Endothelial cell of umbilical vein (primary cell): Measurements from ENCODE around the gene FAM53A.

Source experiments
- CTCF ChIP-seq, 2 donors: IDR thresholded peaks; 1 replicate in 1 of 2; 2 replicates in 1 of 2; pipeline ENCODE4 v1.5.1; 2011; ENCODE audit warnings: low read length in 2 of 2, mild to moderate bottlenecking in 2 of 2, moderate library complexity in 2 of 2, control low read depth in 1 of 2, inconsistent platforms in 1 of 2, low read depth in 1 of 2; ENCODE audit not compliant: insufficient read depth in 1 of 2; ENCODE audit errors: extremely low read depth in 1 of 2
- EZH2 ChIP-seq: IDR thresholded peaks from 2 replicates; pipeline ENCODE4 v1.6.1; 2012; ENCODE audit warnings: borderline replicate concordance, low read depth, mild to moderate bottlenecking, moderate library complexity, low read length, inconsistent platforms; ENCODE audit not compliant: severe bottlenecking
- MYC ChIP-seq: IDR thresholded peaks from one replicate; pipeline ENCODE4 v1.6.1; 2011; ENCODE audit warnings: mild to moderate bottlenecking, low read depth, low read length
- POLR2A ChIP-seq: IDR thresholded peaks from 2 replicates; pipeline ENCODE4 v1.6.1; 2012; ENCODE audit warnings: low read depth, mild to moderate bottlenecking, control low read depth, low read length
- POLR2AphosphoS5 ChIP-seq: IDR thresholded peaks from 2 replicates; pipeline ENCODE4 v1.6.1; 2012; ENCODE audit warnings: low read depth, mild to moderate bottlenecking, control low read depth, low read length, moderate library complexity; ENCODE audit not compliant: insufficient read depth
- TF ChIP-seq, protein P1 (sequence below): IDR thresholded peaks from 2 replicates; pipeline ENCODE4 v1.6.1; 2011; ENCODE audit not compliant: insufficient read depth, insufficient read length

DNA sequence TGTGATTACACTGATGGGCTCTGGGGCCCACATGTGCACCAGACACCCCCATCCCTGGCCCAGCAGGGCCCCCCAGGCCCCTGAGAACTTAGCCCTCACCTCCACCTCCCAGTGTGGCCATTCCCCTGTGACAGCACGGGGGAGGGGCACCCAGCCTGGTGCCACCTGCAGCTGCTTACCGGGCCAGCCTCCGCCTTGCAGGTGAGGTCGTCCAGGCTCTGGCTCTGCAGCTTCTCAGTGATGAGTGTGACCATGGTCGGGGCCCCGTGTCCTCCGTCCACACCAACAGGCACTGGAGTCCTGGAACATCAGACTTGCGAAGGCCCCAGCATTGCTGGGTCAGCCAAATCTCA is 15.6 kb downstream of the FAM53A start:
- TF ChIP-seq, protein P1, sequence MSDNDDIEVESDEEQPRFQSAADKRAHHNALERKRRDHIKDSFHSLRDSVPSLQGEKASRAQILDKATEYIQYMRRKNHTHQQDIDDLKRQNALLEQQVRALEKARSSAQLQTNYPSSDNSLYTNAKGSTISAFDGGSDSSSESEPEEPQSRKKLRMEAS = no peak
- no peak for TF ChIP-seq EZH2
- no peak for TF ChIP-seq POLR2A
- no peak for TF ChIP-seq CTCF (IDR thresholded peaks at IDR 0.05; ENCODE audit: extremely low read depth in 1 of 2, insufficient read depth in 1 of 2, low read depth in 1 of 2, low read length in 2 of 2)
- no peak for TF ChIP-seq POLR2AphosphoS5
- TF ChIP-seq MYC = no peak
